ENCODE measurements around the gene SMIM28. TPM values are rescaled to one million over a fixed set of nuclear protein-coding genes. Genes with fewer than 3 reads are reported as not detected.
A peak's percentile ranks its signal among the peaks of the same experiment; 100 is the strongest.

Gene SMIM28
- total RNA-seq, 1 donor from 2014 or later = not detected

DNA sequence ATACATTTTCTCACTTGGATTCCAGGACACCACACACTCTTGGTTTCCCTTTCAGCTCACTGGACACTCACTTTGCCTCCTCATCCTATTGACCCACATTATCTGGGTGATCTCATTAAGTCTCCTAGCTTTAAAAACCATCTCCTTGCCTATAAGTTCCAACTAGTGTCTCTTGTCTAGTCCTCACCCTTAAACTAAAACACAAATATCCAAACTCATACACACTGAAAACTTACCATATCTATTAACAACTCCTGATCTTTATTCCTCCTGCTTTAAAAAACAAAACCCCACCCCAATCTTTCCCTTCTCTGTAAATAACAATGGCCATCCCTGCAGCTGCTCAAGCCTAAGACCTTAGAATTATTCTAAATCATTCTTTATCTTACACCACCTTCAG lies 3.5 kb upstream of the SMIM28 start:
- DNase-seq (ENCODE audit: low spot score) = no peak

DNA sequence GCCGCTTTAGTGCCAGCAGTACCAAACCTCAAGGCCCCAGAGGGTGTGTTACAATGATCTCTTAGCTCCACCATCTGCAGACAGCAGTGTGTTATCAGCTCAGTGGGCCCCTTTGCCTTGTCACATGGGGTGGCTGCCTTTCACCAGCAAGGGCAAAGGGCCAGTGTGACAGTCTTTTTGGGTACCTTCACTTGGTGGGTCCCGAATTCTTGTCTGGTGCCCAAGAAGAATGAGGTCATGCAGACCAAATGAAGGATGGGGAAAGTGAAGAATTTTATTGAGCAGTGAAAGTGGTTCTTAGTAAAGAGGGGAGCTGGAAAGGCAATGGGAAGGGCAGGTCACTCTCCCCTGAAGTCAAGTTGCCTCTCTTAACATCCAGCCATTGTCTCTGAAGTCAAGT lies 2.9 kb upstream of the SMIM28 start:
- no peak for DNase-seq (ENCODE audit: low spot score)

DNA sequence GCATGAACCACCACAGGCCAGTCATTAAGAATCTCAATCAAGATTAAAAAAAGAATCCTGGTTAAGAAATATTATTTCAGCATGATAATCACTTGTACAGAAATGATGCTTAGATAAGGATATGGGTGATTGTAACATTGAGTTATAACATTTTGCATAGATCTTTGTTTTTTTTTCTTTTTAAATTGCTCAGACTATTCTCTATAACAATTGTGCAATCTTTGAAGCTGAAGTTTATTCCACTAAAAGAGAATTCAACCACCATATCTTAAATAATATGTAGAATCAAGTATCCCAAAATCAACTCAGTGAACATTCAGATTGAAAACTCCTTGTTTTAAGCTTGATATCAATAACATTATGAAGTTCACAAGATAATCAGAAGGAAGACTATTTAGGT lies 663 bp upstream of the SMIM28 start:
- DNase-seq (ENCODE audit: low spot score) = no peak

GRCh38 chr6:138378463-138378862 lies 758 bp downstream of the SMIM28 start:
- DNase-seq (ENCODE audit: low spot score) = no peak

DNA sequence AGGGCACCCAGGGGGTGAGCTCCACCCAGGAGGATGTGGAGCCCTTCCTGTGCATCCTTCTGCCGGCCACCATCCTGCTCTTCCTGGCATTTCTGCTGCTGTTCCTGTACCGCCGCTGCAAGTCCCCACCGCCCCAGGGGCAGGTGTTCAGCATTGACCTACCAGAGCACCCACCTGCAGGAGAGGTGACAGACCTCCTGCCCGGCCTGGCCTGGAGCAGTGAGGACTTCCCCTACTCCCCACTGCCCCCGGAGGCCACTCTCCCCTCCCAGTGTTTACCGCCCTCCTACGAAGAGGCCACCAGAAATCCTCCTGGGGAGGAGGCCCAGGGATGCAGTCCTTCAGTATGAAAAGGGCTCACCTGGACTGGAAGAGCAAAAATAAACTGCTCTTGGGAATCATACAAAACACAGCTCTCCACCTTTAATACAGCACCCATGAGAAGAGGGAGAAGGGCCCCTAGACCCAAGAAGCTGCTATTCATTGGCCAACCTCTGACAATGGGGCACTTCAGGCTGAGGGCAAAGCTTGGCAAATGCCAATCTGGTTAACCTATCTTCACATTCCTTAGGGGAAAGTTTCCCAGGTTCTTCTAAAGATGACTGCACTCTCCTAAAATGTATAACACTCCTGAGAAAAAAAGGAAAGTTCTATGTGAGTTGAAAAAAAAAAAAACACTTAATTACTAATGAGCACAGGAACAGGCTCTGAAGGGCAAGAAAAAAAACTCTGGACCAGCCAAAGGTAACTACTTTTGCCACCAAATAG lies 5.0 kb downstream of the SMIM28 start:
- DNase-seq (ENCODE audit: low spot score) = no peak

DNA sequence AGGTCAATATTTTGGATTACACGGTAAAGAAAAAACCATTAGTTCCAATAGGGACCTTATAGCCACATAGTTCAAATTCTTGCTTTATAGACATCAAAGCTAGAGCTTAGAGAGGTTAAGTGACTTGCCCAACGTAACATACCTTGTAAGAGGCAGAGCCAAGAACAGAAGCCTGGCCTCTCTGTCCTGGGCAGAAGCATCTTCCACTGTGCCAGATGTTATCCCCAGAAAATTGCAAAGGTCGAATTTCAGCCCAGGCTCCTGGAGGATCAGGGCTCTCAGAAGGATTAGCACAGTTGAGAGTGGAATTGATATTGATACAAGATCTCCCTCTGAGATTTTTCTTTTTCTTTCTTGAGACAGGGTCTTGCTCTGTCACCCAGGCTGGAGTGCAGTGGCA lies 6.1 kb downstream of the SMIM28 start:
- DNase-seq (ENCODE audit: low spot score) = no peak

GRCh38 chr6:138386897-138387296 lies 9.2 kb downstream of the SMIM28 start:
- no peak for DNase-seq (ENCODE audit: low spot score)

- no peak for DNase-seq (ENCODE audit: low spot score)
These were observed 10.1 kb downstream of the SMIM28 start for GRCh38 chr6:138387577-138388368.

DNA sequence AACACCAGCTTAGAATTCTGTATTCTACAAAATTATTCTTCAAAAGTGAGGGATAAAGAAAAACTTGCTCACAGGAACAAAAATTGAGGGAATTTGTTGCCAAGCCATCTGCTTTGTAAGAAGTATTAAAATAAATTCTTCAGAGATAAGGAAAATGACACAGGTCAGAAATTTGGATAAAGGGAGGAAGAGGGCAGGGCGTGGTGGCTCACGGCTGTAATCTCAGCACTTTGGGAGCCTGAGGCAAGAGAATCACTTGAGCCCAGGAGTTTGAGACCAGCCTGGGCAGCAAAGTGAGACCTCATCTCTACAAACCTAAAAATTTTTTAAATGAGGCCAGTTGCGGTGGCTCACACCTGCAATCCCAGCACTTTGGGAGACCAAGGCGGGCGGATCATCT lies 11.8 kb downstream of the SMIM28 start:
- peak; percentile 7 for DNase-seq (ENCODE audit: low spot score)

DNA sequence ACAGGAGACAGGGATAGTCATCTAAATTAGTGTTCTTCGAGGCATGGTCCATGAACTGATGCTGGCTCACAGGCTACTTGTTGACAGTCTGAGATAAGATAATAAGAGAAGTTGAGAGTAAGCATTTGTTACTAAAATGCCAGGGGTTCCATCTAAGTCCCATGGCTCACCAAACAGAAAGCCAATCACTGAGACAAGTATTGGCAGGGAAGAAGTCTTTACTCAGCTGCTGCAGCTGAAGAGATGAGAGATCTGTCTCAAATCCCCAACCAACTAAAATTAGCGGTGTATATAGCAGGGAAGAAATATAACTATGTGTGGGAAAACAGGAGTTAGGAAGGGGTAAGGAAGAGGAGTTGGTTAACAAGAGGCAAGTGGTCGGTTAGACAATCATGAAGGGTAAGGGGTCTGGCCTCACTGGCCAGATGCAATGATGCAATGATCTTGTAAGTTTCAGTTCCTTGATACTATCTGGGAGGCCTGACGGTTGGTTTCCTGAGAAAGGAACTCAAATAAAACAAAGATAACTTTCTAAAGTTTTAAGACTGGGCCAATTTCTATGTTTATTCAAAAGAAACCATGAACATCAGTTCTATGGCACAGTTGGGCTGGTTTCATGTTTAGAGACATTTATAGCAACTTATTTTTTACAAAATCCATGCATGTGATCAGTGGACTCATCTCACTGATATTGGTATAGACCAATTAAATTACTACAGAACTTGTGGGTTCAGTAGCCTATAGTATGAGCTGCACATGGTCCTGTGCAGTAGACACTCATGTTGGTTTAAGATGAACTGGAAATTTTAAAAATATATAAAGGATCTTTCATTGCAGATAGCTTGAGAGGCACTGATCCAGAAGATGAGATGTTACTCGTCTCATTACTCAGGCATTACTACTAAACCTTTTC lies 16.4 kb downstream of the SMIM28 start:
- no peak for DNase-seq (ENCODE audit: low spot score)

GRCh38 chr6:138396709-138397108 lies 19.0 kb downstream of the SMIM28 start:
- no peak for DNase-seq (ENCODE audit: low spot score)

DNA sequence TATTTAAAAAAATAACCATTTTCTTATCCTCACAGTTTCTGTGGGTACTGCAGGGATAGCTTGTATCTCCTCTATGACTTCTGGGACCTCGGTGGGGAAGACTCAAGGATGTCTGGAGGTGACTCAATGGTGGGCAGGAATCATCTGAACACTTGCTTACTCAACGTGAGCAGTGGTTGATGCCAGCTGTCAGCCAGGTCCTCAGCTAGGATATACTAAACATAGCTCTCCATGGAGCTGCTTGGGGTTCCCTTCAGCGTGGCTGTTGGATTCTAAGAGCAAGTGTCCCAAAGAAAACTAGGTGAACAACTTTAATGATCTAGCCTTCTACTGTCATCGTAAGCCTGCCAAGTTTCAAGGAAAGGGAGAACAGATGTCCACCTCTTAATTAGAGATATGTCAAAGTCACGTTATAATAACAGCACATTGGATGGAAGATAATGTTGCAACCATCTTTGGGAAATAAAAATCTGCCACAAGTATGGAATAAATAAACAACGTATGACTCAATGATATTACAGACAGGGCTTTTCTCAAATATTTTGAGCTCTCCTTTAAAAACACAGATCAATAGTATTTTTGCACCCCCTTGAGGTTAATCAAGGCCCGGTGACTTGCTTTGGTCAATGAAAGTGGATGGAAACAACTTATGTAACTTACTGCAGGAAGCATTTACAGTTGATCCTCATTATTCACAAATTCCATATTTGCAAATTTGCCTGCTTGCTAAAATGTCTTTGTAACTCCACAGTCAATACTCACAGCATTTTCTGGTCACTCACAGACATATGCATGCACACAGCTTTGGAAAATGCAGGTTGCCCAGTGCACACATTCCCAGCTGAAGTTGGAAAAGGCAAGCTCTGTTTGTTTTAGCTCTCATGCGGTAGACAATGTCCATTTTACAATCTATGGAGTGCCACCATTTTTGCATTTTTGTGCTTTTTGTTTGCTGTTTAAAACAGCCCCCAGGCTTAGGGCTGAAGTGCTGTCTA lies 19.7 kb downstream of the SMIM28 start:
- no peak for DNase-seq (ENCODE audit: low spot score)

DNA sequence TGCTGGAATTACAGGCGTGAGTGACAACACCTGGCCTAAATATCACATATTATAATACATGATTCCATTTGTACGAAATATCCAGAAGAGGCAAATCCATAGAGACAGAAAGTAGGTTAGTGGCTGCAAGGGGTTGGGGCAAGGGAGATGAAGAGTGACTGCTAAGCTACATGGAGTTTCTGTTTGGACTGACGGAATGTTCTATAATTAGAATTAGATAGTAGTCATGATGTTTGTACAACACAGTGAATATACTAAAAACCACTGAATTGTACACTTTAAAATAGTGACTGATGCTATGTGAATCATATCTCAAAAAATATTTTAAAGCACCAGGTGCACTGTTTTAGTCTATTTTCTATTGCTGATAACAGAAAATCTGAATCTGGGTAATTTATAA lies 22.6 kb downstream of the SMIM28 start:
- DNase-seq (ENCODE audit: low spot score) = no peak

DNA sequence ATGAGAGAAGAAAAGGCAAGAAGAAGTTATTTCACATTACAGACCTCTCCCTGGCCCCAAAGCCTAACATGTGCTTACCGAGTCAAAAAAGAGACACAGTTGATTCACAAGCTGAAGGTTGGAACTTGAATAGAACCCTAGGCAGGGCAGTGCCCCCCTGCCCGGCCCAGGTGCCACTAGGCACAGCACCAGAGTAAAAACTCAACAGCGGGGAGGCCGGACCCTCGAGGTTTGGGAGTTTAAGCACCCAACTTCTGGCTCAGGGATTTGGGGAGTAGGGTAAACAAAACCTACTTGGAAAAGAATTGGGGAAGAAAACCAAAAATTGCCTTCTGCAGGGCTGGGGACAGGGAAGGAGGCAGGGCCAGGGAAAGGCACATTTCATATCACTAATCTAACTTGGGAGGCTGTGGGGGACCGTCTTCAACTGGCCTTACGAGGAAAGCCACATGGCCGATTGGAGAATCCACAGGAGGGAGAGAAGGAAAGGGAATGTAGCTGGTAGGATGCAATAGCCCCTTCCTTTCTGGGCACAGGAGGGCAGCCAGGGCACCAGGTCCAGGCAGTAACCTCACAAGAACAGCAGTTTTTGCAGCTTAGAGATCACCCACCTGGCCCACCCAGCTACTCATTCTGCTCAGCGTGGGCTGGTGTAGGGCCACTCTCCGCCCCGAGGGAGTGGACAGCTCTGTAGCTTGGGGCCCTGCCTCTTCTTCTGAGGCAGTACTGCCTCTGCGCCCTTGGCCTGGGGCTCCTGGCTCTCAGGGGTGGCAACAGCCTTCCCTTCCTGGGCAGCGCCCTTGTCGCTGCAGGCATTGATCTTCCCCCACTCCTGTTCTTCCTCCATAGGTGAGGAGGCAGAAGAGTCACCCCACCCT lies 24.5 kb downstream of the SMIM28 start:
- no peak for DNase-seq (ENCODE audit: low spot score)

DNA sequence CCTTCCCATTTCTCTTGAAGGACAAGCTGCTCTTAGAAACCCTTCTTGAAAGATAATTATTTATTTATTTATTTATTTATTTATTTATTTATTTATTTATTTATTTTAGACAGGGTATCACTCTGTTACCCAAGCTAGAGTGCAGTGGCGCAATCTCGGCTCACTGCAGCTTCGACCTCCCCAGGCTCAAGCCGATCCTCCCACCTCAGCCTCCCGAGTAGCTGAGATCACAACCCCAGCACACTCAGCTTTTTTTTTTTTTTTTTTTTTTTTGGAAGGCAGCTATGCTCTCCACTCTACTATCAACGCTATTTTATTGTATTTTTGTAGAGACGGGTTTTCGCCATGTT lies 25.1 kb downstream of the SMIM28 start:
- no peak for DNase-seq (ENCODE audit: low spot score)

GRCh38 chr6:138403324-138403800 lies 25.7 kb downstream of the SMIM28 start:
- peak; percentile 52 for DNase-seq (ENCODE audit: low spot score)

DNA sequence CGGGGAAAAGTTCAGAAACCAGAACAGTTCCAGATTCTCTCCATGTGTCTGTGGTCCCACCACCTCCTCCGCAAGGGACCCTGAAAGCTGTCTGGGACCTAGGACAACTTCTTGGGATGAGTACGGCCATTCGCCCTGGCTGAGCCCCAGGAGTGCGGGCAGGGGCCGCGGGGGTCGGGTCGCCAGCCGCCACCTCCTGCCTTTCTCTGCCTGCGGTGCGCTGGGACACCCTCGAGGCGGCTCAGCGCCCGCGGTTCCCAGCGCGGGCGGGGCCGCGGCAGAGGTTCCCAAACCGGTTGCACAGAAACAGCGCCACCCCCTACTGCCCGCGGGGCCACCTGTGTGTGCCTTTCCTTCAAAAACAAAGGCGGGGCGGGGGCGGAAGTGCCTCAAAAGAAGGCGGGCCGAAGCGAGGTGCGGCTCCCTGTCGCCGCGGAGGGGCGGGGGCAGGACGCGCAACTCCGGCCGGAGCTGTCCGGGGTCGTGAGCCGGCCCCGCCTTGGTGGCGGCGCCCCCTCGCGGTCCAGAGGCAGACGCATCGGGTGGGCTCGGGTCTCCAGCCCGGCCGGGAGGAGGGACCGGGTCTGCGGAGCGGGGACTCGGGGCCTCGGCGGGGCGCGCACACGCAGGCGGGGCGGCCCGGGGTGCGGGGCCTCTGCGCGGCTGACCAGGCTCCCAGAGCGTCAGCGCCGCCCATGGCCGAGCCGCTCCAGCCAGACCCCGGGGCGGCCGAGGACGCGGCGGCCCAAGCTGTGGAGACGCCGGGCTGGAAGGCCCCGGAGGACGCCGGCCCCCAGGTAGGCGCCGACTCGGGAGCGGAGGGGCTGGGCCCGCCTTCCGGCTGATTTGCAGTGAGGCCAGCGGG lies 26.3 kb downstream of the SMIM28 start, which contains the start of gene HEBP2:
HEBP2 (plus strand) TSS at position 423 of the 865 bp plus-strand sequence; CDS start at position 696, 273 bp downstream.
- DNase-seq (ENCODE audit: low spot score) = peak; percentile 96

GRCh38 chr6:138404666-138405337 lies 27.1 kb downstream of the SMIM28 start:
- peak; percentile 44 for DNase-seq (ENCODE audit: low spot score)

All from umbilical cord (tissue), 2 donors.